GM18505 (cell line): ENCODE data around the gene PPP1R26.
"Not testable (repeated sequence)": the region's sequence is repeated elsewhere in the genome, so short reads cannot be mapped to it uniquely, and the experiment has no call there.

Experiments
- ATAC-seq: cut with Tn5 transposase; IDR thresholded peaks from one replicate; pipeline ENCODE4 v1.9.1; 2021; ENCODE audit not compliant: unreplicated experiment
- POLR2A ChIP-seq: IDR thresholded peaks from 4 replicates; pipeline ENCODE4 v1.6.1; 2011; ENCODE audit warnings: borderline replicate concordance; ENCODE audit not compliant: insufficient read depth, insufficient read length; ENCODE audit errors: extremely low read depth

The PPP1R26 gene

GRCh38 chr9:135450956-135451355 lies 28.6 kb upstream of the PPP1R26 start:
- no peak for ATAC-seq
- no peak for TF ChIP-seq POLR2A

GRCh38 chr9:135451909-135452308 lies 27.7 kb upstream of the PPP1R26 start:
- ATAC-seq = not testable (repeated sequence)

GRCh38 chr9:135454737-135455136 lies 24.8 kb upstream of the PPP1R26 start:
- no peak for TF ChIP-seq POLR2A
- ATAC-seq = no peak

GRCh38 chr9:135455401-135456030 lies 24.1 kb upstream of the PPP1R26 start:
- no peak for ATAC-seq
- TF ChIP-seq POLR2A = no peak

GRCh38 chr9:135456436-135457104 lies 23.0 kb upstream of the PPP1R26 start:
- no peak for TF ChIP-seq POLR2A
- no peak for ATAC-seq

GRCh38 chr9:135458478-135458877 lies 21.1 kb upstream of the PPP1R26 start:
- not testable (repeated sequence) for ATAC-seq

- TF ChIP-seq POLR2A = no peak
- ATAC-seq = no peak
These were observed 17.6 kb upstream of the PPP1R26 start for GRCh38 chr9:135461936-135462335.

GRCh38 chr9:135463140-135463539 lies 16.4 kb upstream of the PPP1R26 start:
- no peak for ATAC-seq
- no peak for TF ChIP-seq POLR2A

GRCh38 chr9:135464181-135464580 lies 15.4 kb upstream of the PPP1R26 start:
- TF ChIP-seq POLR2A = no peak
- ATAC-seq = no peak

GRCh38 chr9:135468854-135469521 lies 10.6 kb upstream of the PPP1R26 start:
- no peak for TF ChIP-seq POLR2A
- ATAC-seq = no peak

- no peak for ATAC-seq
- no peak for TF ChIP-seq POLR2A
These were observed 7.6 kb upstream of the PPP1R26 start for GRCh38 chr9:135471791-135472640.

- TF ChIP-seq POLR2A = no peak
- ATAC-seq = no peak
These were observed 5.5 kb upstream of the PPP1R26 start for GRCh38 chr9:135473972-135474543.

- TF ChIP-seq POLR2A = no peak
- no peak for ATAC-seq
These were observed 4.7 kb upstream of the PPP1R26 start for GRCh38 chr9:135474915-135475314.
